Mucosa of descending colon (tissue), 3 donors: Measurements from ENCODE around the gene SMPD3. TPM values are rescaled to one million over a fixed set of nuclear protein-coding genes. Genes with fewer than 3 reads are reported as not detected.

Experiments used
- ATAC-seq: fragments of 200-7000 bp; cut with Tn5 transposase; one replicate; pipeline ENCODE4 v1.9.1; 2020; ENCODE audit warnings: mild to moderate bottlenecking, moderate library complexity
- DNase-seq, 3 donors: peaks; one replicate each; pipeline ENCODE4 v3.0.0-alpha.2; 2020
- H3K36me3 ChIP-seq: fragments of 200-600 bp; one replicate; pipeline ENCODE4 v1.8.0; 2021; ENCODE audit warnings: low read depth, mild to moderate bottlenecking
- H3K4me1 ChIP-seq: fragments of 200-600 bp; one replicate; pipeline ENCODE4 v1.8.0; 2021; ENCODE audit warnings: low read depth, mild to moderate bottlenecking
- H3K4me3 ChIP-seq: fragments of 200-600 bp; one replicate; pipeline ENCODE4 v1.8.0; 2021; ENCODE audit warnings: mild to moderate bottlenecking
- H3K9me3 ChIP-seq: fragments of 200-600 bp; one replicate; pipeline ENCODE4 v1.8.0; 2021; ENCODE audit warnings: mild to moderate bottlenecking
- CTCF ChIP-seq: fragments of 200-600 bp; IDR thresholded peaks from one replicate; pipeline ENCODE4 v1.8.0; 2022; ENCODE audit warnings: antibody characterized with exemption, mild to moderate bottlenecking
- intact Hi-C, 2 donors: fragments of 100-400 bp; cut with DNase I in 1 of 2; cut with micrococcal nuclease in 1 of 2; formaldehyde crosslinking; loops; one replicate each; pipeline versions ENCODE4 v1.11.0 to v1.11.1; 2022; cut with DNase I, micrococcal nuclease
- total RNA-seq, 3 donors: library from RNA; stranded (reverse); fragmentation: NEBNext Ultra II Directional in 2 of 3; extraction: Animal tissue kit (Norgen Biotek cat#: 25700) in 2 of 3; gene quantifications; one replicate each; pipeline versions ENCODE4 v1.2.1 to v1.2.4, GENCODE V29; 2021 to 2023
- donor health status: DM: no; HTN: no; CAD: no; lungs with moderate emphysema.
- donor health status: DM: no; HTN: no; CAD: no.
- donor health status: DM: no; HTN: yes; CAD: no.

SMPD3 gene
- total RNA-seq, 3 donors from 2014 or later: 31.8 to 82.7 (median 62.3) TPM

- intact Hi-C loops: no loop called here
- no peak for TF ChIP-seq CTCF
Measured at GRCh38 chr16:68433316-68433715, 15.0 kb downstream of the SMPD3 start.

GRCh38 chr16:68432701-68433100 lies 15.6 kb downstream of the SMPD3 start:
- intact Hi-C loops: no loop called here
- H3K4me3 ChIP-seq: no peak overlapping the region
- no peaks in the 10 kb centered on the region for H3K9me3 ChIP-seq
- H3K4me1 ChIP-seq: peaks cover 23% of the 10 kb centered on the region
- no peak for DNase-seq
- no peaks in the 10 kb centered on the region for H3K36me3 ChIP-seq
- ATAC-seq: no peak
- no peak for TF ChIP-seq CTCF

More at GRCh38 chr16:68433316-68433715, 15.0 kb downstream of the SMPD3 start:
- no peaks in the 10 kb centered on the region for H3K9me3 ChIP-seq
- H3K4me3 ChIP-seq: no peak overlapping the region
- DNase-seq: no peak
- ATAC-seq: no peak
- H3K36me3 ChIP-seq: no peaks in the 10 kb centered on the region
- H3K4me1 ChIP-seq: peaks cover 17% of the 10 kb centered on the region

GRCh38 chr16:68429076-68429854 lies 19.0 kb downstream of the SMPD3 start:
- Histone ChIP-seq H3K4me1 (peaks cover 15% of the 10 kb centered on the region), H3K4me3 (no peak overlapping the region), H3K36me3 (no peaks in the 10 kb centered on the region), H3K9me3 (no peaks in the 10 kb centered on the region)
- no peak for DNase-seq
- TF ChIP-seq CTCF: no peak
- intact Hi-C loops: no loop called here
- ATAC-seq: no peak

- ATAC-seq: peak; percentile 64
- TF ChIP-seq CTCF: no peak
Measured at GRCh38 chr16:68427649-68428303, 20.5 kb downstream of the SMPD3 start.

GRCh38 chr16:68426347-68426652 lies 22.0 kb downstream of the SMPD3 start:
- ATAC-seq (peak; percentile 28), DNase-seq (no peak)
- Histone ChIP-seq H3K4me1 (peaks cover 10% of the 10 kb centered on the region), H3K9me3 (no peaks in the 10 kb centered on the region), H3K36me3 (no peaks in the 10 kb centered on the region), H3K4me3 (no peak overlapping the region)
- intact Hi-C loops: no loop called here
- no peak for TF ChIP-seq CTCF

More at GRCh38 chr16:68427649-68428303, 20.5 kb downstream of the SMPD3 start:
- Histone ChIP-seq H3K9me3 (no peaks in the 10 kb centered on the region), H3K4me3 (no peak overlapping the region), H3K36me3 (no peaks in the 10 kb centered on the region), H3K4me1 (peaks cover 10% of the 10 kb centered on the region)
- DNase-seq: no peak
- intact Hi-C loops: no loop called here
